GM19328 (cell line): ENCODE results near the gene COX5A.
"Not testable (repeated sequence)": the region's sequence is repeated elsewhere in the genome, so short reads cannot be mapped to it uniquely, and the experiment has no call there.

Experiments used
- ATAC-seq: cut with Tn5 transposase; IDR thresholded peaks from one replicate; pipeline ENCODE4 v1.9.1; 2021; ENCODE audit warnings: mild to moderate bottlenecking, moderate library complexity; ENCODE audit not compliant: unreplicated experiment

COX5A gene

DNA sequence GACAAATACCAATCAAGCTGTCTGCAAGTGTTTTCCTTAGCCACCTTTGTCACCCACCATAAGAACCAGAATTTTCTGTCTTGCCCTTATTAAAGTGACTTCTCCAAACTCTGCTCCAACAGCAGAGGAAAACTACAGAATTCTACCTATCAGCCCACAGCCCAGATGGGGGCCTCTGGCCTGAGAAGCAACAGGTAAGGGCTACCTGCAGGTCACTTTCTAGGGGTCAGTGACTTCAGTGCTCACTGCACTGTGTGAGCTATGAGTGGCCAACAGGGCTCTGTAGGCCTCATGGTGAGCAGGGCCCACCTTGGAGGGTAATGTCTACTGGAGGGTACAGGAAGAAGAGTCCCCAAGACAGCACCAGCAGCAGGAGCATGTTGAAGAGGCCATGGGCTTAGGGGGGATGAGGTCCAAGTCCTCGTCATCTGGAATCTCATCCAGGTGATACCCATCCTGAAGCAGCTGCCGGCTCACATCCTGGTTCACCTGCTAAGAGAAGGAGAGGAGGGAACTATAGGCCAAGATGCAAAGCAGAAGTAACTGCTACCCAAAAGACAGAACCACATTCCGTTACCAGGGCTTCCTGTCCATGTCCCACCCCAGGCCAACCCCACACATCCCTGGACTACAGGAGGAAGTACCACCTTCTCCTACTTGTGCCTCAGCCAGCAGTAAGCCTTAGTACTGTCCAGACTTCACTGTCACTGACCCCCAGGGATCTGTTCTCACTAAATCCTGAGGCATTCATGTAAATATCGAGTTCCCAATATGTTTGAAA is 35.4 kb downstream of the COX5A start:
- ATAC-seq = no peak

DNA sequence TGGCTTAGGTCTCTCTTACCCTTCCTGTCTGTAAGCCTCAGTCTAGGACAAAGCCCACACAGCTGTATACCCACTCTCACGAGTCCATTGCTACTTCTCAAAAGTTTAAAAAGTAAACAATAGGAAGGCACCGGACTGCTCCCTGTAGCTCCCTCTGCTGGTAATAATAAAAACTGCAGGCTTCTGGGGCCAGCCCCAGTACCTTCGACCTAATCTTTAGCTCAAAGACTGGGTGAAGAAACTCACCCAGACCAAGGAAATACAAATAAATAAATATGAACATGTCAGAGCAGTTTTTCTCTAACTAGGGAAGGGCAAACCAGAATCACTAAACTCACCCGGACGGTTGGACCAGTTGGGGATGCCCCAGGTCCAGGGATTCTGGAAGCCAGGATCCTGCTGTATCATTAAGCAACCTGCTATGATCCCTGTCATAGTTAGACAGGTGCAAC is 36.2 kb downstream of the COX5A start:
- no peak for ATAC-seq

DNA sequence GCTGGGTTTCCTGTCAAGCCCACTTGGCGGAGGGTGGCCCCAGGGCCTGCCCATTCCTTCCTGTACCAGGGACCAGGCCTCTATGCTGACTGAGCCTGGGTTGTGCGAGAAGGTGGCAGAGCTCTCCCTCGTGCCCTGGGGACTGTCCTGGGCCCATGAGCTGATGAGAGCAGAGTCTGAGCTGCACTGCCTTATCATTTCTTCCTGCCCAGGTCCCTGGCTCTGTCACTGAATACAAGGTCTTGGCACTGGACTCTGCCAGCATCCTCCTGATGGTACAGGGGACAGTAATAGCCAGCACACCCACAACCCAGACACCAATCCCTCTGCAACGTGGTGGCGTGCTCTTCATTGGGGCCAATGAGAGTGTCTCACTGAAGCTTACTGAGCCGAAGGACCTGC is 40.6 kb downstream of the COX5A start:
- no peak for ATAC-seq

- ATAC-seq = no peak
Measured at GRCh38 chr15:74896316-74896715, 41.6 kb downstream of the COX5A start.

DNA sequence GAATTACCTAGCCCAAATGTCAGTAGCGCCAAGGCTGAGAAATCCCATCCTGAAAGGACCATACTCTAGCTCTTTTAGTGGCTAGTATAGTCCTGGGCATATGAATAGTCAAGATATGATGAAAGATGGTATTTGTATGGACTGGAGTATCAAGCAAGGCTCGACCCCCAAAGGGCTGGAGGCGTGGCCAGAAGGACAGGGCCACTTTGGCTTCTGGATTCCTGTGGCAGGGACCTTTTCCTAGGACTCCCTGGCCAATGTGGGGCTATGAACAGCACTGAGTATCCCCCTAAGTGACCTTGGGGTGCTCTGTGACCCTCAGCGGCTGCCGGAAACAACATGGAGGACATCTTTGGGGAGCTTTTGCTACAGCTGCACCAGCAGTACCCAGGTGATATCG is 42.0 kb downstream of the COX5A start:
- ATAC-seq = no peak

DNA sequence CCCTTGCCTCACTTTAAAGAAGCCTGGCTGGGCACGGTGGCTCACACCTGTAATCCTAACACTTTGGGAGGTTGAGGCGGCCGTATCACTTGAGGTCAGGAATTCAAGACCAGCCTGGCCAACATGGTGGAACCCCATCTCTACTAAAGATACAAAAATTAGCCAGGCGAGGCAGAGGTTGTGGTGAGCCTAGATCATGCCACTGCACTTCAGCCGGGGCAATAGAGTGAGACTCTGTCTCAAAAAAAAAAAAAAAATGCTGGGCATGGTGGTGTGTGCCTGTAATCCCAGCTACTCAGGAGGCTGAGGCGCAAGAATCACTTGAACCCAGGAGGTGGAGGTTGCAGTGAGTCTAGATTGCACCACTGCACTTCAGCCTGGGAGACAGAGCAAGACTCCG is 43.5 kb downstream of the COX5A start:
- not testable (repeated sequence) for ATAC-seq

DNA sequence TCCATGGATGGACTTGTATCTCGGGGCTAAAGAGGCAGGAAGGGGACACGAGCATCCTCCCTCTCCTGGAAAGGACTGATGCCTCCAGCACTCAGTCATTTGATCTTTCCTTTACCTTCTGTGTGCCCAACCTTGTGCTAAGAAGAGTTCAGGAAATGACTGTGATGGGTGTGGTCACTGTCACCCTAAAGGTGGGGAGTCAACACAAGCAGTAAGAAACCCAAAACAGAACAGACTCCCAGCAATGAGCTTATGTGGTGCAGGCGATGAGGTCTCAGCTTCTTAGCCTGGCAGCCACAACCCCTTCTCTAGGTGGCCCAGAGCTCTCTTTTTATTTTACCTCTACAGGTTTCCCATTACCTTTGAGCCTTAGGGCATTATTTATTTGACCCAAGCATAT is 44.2 kb downstream of the COX5A start:
- ATAC-seq = no peak

- no peak for ATAC-seq
Measured at GRCh38 chr15:74892931-74893330, 44.9 kb downstream of the COX5A start.

DNA sequence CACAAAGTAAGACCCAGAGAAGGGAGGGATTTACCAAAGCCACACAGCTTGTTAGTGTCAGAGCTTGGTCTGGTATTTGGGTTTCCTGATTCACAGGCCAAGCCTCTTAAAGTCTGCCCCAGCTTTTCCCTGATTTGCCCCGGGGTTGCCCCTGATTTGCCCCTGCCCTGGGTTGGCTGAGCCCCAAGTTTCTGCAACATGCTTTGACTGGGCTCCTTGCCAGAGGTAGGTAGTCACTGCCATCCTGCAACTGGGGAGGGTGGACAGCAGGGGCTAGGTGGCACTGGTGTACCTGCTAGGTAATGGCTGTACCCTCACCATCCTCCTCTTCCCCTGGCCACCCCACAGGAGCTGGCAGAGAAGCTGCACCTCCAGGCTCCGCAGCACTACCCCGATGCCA is 45.6 kb downstream of the COX5A start:
- ATAC-seq = no peak

- ATAC-seq = no peak
Measured at GRCh38 chr15:74891469-74891868, 46.4 kb downstream of the COX5A start.

DNA sequence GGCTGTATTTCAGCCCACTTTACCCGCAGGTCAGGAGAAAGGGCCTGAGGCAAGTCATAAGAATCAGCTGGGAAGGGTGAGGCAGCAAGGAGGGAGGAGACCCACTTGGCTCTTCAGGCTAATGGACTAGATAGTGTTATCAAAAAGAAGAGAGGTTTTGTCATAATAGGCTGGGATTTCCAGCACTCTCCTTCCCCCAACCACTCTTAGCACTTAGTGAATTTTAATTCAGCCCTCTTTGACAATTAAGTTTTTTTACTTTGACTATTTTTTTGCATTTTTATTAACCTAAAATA is 47.3 kb downstream of the COX5A start:
- ATAC-seq = no peak

- peak; percentile 87 for ATAC-seq
Measured at GRCh38 chr15:74889883-74890664, 47.8 kb downstream of the COX5A start, which contains the start of gene MPI. MPI (plus strand) TSS chr15:74890042; CDS start chr15:74890074, 32 bp downstream.

GRCh38 chr15:74889390-74889882 is 48.4 kb downstream of the COX5A start:
- ATAC-seq = no peak

GRCh38 chr15:74888716-74889115 is 49.2 kb downstream of the COX5A start:
- no peak for ATAC-seq

DNA sequence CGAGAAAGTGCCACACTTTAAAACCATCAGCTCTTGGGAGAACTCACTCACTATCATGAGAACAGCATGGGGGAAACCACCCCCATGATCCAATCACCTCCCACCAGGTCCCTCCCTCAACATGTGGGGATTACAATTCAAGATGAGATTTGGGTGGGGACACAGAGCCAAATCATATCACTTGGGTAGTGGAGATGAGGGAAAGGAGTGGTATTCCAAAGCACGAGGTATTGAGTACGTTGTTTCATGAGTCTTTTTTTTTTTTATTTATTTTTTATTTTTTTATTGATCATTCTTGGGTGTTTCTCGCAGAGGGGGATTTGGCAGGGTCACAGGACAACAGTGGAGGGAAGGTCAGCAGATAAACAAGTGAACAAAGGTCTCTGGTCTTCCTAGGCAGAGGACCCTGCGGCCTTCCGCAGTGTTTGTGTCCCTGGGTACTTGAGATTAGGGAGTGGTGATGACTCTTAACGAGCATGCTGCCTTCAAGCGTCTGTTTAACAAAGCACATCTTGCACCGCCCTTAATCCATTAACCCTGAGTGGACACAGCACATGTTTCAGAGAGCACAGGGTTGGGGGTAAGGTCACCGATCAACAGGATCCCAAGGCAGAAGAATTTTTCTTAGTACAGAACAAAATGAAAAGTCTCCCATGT is 50.2 kb downstream of the COX5A start:
- ATAC-seq = not testable (repeated sequence)

DNA sequence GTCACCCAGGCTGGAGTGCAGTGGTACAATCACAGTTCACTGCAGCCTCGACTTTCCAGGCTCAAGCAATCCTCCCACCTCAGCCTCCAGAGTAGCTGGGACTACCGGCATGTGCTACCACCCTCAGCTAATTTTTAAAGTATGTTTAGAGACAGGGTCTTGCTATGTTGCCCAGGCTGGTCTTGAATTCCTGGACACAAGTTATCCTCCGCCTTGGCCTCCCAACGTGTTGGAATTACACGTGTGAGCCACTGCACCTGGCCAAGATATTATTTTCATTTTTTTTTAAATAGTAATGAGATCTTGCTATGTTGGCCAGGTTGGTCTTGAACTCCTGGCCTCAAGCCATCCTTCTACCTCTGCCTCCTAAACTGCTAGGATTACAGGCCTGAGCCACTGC is 52.4 kb downstream of the COX5A start:
- ATAC-seq = no peak

DNA sequence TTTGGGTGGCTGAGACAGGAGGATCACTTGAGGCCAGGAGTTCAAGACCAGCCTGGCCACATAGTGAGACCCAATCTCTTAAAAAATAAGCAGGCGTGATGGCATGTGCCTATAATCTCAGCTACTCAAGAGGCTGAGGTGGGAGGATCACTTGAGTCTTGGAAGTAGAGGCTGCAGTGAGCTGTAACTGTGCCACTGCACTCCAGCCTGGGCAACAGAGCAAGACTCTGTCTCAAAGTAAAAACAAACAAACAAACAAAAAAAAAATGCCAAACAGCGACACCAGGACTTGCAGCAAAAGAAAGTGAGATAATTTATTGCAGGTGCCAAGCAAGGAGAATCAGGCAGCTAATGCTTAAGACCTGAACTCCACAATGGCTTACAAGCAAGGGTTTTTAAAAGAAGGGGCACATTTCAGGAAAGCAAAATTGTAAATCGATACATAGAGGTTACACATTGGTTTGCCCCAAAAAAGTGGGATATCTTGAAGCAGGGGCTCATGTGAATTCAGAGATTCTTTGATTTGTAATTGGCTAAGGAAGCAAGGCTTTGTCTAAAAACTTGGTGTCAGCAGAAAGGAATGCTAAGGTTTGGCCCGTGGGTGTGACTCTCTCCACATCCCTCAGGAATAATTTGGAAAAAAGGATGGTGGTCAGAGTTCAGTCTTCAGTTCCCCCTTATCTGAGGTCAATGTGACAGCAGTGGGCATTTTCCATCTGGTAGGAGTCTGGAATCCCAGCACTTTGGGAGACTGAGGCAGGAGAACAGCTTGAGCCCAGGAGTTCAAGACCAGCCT is 53.2 kb downstream of the COX5A start:
- ATAC-seq = no peak

GRCh38 chr15:74882528-74882927 is 55.3 kb downstream of the COX5A start:
- ATAC-seq = no peak

DNA sequence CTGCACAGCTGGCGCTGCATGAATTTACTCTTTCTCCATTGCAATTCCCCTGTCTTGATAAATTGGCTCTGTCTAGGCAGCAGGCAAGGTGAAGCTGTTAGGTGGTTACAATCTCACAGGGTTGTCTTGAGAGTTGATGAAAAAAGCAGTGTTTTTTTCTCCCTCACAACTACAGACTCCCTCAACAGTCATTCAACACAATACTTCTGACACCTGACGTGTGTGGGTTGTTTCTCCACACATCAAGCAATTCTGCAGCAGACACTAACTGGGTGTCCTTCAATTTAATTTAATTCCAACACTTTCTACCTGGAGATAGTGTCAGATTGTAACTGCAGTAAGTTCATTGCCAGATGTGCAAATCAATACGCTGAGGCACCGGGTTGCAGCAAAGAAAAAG is 59.6 kb downstream of the COX5A start:
- ATAC-seq = no peak

DNA sequence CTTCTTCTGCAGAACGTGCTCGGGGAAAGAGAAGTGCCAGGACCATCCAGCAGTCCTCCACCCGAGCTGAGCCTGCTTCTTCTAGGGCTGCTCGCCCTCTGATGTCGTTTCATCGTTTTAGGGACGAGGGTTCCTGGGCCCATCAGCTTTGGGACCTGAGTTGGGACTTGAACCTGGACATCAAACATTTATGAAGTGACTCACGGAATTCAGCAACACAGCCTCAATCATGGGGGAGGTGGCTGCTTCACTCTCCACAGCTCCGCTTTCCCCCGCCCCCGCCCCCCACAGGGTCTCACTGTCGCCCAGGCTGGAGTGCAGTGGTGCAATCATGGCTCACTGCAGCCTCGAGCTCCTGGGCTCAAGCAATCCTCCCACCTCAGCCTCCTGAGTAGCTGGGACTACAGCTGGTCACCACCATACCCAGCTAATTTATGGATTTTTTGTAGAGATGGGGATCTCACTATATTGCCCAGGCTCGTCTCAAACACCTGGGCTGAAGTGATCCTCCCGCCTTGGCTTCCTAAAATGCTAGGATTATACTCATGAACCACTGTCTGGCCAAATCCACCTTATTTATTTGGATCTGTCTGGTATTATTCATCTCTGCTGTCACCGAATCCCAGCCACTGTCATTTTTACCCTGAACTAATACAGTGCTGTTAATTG is 64.0 kb downstream of the COX5A start:
- ATAC-seq = no peak
